NCI-H2227 (cell line): Measurements from ENCODE around the gene GRM2.

Source experiments
- DNase-seq: peaks from one replicate; lab custom pipeline; 2025; ENCODE audit not compliant: unreplicated experiment; lab: John Stamatoyannopoulos, UW

Gene GRM2

GRCh38 chr3:51704511-51704950 lies 2.3 kb upstream of the GRM2 start:
- no peak for DNase-seq

DNA sequence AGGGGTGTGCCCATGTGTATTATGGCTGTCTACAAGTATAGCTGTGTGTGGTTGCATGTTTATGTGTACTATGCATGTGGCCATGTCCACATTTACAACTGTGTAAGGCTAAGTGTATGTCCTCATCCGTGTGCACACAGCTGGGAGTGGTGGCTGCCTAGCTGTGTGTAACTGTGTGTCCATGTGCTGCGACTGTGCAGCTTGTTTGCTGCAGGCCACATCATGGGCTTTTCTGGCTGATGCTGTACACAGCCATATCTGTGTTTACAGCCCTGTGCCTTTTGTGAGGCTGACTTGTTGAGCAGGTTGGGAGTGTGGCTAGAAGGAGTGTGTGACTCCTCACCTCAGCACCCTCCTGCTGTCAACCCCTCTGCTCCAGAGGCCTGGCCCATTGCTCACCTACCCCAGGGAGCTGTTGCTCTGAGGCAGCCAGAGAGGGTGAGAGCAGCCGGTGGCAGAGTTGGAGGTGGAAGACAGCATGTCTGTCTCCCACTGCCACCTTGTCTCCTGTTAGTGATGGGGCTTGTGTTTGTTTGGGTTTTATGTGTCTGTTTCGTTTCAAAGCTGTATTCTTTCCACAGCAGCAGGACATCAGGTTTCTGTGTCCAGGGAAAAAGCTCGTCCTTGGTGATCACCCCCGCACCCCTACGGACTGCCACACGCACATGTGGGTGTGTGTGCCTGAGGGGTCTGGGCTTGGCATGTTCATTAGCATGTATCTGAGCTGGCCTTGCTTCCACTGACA lies 1.4 kb upstream of the GRM2 start:
- no peak for DNase-seq

- no peak for DNase-seq
Observed at GRCh38 chr3:51706021-51706485, 815 bp upstream of the GRM2 start.

- DNase-seq, result no peak
Observed at GRCh38 chr3:51708216-51708845, 1.5 kb downstream of the GRM2 start.

- DNase-seq, result no peak
Observed at GRCh38 chr3:51709004-51709420, 2.1 kb downstream of the GRM2 start.

DNA sequence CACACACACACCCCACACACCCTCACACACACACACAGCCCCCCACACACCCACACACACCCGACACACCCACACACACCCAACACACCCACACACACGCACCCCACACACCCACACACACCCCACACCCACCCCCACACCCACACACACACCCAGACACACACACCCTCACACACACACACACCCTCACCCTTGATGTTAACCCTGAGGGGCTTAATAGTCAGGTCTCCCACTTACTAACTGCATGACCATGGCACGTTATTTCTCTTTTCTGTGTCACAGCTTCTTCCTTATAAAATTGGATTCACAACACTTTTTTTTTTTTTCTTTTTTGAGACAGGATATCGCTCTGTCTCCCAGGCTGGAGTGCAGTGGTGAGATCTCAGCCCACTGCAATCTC lies 2.8 kb downstream of the GRM2 start:
- no peak for DNase-seq

GRCh38 chr3:51710631-51711351 lies 3.9 kb downstream of the GRM2 start:
- no peak for DNase-seq

DNA sequence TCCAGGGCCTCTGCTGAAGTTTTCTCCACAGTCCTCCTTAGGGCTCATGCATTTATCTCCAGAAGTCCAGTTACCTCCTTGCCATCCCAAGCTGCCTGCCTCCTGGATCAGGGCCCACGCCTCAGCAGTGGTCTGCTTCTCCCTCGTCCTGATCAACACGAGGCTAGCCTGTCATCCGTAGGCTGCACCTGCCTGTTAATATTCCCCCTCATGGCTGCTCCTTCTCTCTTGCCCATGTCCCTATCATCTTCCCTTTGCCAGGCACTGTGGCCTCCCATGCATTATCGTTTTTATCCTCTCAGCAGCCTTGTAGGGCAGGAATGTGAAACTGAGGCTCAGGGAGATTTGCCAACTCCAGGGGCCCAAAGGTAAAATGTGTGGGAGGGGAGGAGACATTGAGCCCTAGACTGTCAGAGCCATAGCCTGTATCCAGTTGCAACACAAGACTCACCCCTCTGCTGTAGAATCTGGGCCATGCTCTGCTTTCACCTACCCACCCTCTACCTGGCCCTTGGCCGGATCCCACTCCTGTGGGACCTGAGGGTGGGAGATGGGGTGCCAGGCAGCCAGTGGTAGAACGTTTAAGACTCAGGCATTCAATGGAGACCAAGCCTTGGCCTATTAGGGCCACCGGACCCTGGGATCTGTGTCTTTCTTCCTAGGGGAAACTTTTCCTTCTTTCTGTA lies 4.6 kb downstream of the GRM2 start:
- no peak for DNase-seq

DNA sequence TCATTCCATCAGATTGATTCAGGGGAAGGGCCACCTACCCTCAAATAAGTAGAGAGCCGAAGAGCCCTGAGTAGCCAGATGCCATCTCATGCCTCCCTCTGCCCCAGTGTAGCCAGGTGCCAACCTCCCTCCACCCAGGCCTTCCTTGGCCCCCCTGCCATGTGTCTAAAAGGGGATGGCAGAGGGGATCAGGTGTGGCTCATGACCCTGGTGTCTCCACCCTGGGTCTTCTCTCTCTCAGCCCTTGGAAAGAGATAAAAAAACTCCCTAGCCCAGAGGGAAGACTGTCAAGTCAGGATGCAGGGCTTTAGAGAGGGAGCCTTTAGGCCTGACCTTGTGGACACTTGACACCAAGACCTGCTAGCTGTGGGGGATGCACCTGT lies 5.2 kb downstream of the GRM2 start:
- DNase-seq, result no peak

DNA sequence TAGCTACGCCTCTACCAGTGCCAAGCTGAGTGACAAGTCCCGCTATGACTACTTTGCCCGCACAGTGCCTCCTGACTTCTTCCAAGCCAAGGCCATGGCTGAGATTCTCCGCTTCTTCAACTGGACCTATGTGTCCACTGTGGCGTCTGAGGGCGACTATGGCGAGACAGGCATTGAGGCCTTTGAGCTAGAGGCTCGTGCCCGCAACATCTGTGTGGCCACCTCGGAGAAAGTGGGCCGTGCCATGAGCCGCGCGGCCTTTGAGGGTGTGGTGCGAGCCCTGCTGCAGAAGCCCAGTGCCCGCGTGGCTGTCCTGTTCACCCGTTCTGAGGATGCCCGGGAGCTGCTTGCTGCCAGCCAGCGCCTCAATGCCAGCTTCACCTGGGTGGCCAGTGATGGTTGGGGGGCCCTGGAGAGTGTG lies 5.7 kb downstream of the GRM2 start:
- no peak for DNase-seq

DNA sequence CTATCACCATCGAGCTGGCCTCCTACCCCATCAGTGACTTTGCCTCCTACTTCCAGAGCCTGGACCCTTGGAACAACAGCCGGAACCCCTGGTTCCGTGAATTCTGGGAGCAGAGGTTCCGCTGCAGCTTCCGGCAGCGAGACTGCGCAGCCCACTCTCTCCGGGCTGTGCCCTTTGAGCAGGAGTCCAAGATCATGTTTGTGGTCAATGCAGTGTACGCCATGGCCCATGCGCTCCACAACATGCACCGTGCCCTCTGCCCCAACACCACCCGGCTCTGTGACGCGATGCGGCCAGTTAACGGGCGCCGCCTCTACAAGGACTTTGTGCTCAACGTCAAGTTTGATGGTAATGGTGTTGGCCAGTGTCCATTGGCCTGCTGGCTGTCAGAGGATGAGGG lies 6.1 kb downstream of the GRM2 start:
- no peak for DNase-seq

- no peak for DNase-seq
Observed at GRCh38 chr3:51715231-51715976, 8.5 kb downstream of the GRM2 start.

DNA sequence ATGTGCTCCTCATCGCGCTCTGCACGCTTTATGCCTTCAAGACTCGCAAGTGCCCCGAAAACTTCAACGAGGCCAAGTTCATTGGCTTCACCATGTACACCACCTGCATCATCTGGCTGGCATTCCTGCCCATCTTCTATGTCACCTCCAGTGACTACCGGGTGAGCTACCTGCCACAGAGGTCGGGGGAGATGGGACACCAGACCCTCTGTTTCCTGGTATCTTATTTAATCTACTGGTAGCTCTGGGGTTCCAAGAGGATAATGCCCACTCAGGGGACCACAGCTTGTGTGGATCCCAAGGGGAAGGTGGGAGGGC lies 9.1 kb downstream of the GRM2 start:
- DNase-seq, result no peak

DNA sequence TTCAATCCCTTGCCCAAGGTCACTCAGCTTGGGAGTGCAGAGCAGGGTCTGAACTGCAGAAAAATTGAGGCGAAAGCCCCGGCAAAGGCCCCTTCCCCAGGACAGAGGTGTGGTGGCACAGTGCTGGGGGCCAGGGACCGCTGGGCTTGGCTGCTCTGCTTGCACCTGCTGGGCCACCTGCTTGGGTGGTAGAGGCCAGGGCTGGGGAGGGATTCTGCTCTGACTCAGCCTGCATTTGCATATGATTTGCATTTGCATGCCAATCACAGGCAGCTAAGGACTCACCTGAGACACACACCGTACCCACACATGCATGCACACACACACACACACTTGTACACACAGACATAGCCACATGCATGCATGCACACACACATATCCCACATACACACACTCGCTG lies 9.9 kb downstream of the GRM2 start:
- no peak for DNase-seq

DNA sequence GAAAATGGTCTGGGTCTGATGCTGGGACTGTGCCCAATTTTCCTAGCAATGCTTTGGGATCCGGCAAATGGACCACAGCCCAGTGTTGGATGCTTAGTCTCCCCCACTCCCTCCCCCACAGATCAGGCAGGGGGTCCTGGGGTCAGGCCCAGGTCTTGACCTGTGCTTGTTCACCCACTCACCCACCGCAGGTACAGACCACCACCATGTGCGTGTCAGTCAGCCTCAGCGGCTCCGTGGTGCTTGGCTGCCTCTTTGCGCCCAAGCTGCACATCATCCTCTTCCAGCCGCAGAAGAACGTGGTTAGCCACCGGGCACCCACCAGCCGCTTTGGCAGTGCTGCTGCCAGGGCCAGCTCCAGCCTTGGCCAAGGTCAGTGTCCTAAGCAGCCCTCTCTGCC lies 10.6 kb downstream of the GRM2 start:
- DNase-seq, result no peak

DNA sequence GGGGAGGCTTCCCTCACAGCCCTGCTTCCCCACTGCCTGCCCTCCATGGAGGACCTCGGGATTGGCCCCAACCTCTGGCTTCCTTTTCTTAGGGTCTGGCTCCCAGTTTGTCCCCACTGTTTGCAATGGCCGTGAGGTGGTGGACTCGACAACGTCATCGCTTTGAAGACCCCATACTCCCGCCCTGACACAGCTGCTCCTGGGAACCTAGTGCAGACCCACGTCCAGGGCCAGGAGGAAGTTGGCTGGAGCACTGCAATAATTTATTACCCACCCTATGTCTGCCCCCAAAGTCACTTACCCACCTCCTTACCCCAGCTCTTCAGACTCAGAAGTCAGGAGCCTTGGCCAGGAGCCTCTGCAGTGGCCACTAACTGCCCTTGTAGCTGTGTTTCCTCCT lies 11.1 kb downstream of the GRM2 start:
- no peak for DNase-seq

- DNase-seq, result peak; percentile 62
Observed at GRCh38 chr3:51718547-51719409, 11.9 kb downstream of the GRM2 start.

GRCh38 chr3:51719410-51720025 lies 12.7 kb downstream of the GRM2 start:
- no peak for DNase-seq

DNA sequence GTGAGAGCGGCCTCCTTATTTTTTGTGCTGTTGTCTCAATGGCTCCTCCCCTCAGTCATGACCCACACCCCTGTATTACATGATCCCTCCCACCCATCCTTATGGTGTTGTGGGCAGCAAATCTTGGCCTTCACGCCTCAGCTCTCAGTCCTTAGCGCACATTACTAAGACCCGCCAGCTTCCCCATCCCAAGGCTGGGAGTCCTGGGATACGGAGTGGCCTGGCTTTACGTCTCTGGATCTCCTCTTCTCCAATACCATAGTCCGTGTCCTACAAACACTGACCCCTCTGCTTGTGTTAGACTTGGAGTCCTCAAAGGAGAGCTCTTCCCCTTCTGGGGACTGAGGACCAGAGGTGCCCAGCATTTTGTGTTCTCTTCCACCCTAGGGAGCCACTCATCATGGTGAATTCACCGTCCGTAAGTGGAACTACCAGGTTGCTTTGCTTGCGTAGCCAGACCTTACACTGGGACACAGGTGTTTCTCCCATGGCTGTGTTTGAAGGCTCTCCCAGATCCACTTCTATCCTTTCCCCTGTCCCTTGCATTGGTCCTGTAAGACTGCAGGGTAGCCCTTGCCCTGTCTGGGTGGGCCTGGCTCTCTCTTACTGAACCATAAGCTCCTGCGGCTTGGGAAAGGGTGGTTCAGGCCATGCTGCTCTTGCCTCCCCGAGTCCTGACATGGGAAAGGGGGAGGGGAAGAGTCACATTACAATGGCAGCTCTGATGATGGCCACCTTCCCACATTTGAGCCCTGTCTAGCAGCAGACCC lies 13.6 kb downstream of the GRM2 start:
- no peak for DNase-seq
